Liver (tissue), 9 donors: ENCODE data around the gene SLC31A1. TPM values are rescaled to one million over a fixed set of nuclear protein-coding genes. Genes with fewer than 3 reads are reported as not detected.

ENCODE experiments used
- DNase-seq: peaks from one replicate; pipeline ENCODE4 v3.0.0-alpha.2; 2017; ENCODE audit warnings: low spot score
- H3K27ac ChIP-seq, 2 donors: one replicate each; pipeline ENCODE4 v1.7.0; 2013; ENCODE audit warnings: inconsistent platforms in 2 of 2, low read length in 2 of 2, control low read depth in 1 of 2, low read depth in 1 of 2, mild to moderate bottlenecking in 1 of 2
- H3K27me3 ChIP-seq, 4 donors: one replicate each; pipeline versions ENCODE4 v1.6.1 to v1.7.0; 2013; ENCODE audit warnings: low read length in 3 of 4, inconsistent platforms in 1 of 4, mild to moderate bottlenecking in 1 of 4, moderate library complexity in 1 of 4; ENCODE audit not compliant: control insufficient read depth in 4 of 4, insufficient read depth in 4 of 4
- H3K36me3 ChIP-seq, 4 donors: one replicate each; pipeline versions ENCODE4 v1.6.1 to v1.7.0; 2013; ENCODE audit warnings: low read length in 3 of 4, mild to moderate bottlenecking in 3 of 4, low read depth in 1 of 4, moderate library complexity in 1 of 4; ENCODE audit not compliant: control insufficient read depth in 4 of 4, insufficient read depth in 3 of 4
- H3K4me1 ChIP-seq, 4 donors: one replicate each; pipeline versions ENCODE4 v1.6.1 to v1.7.0; 2013; ENCODE audit warnings: low read length in 3 of 4, mild to moderate bottlenecking in 3 of 4, moderate library complexity in 1 of 4; ENCODE audit not compliant: control insufficient read depth in 4 of 4, insufficient read depth in 4 of 4
- H3K4me3 ChIP-seq, 3 donors: one replicate each; pipeline versions ENCODE4 v1.6.1 to v1.7.0; 2013; ENCODE audit warnings: low read length in 3 of 3, control low read depth in 1 of 3, low read depth in 1 of 3, mild to moderate bottlenecking in 1 of 3
- H3K9ac ChIP-seq, 2 donors: one replicate each; pipeline ENCODE4 v1.7.0; 2013; ENCODE audit warnings: low read length in 2 of 2, mild to moderate bottlenecking in 2 of 2, moderate library complexity in 2 of 2, control low read depth in 1 of 2, low read depth in 1 of 2
- H3K9me3 ChIP-seq, 4 donors: one replicate each; pipeline versions ENCODE4 v1.6.1 to v1.7.0; 2013; ENCODE audit warnings: low read length in 3 of 4; ENCODE audit not compliant: control insufficient read depth in 4 of 4
- EGR1 ChIP-seq, 2 donors: IDR thresholded peaks; 2 replicates each; pipeline ENCODE4 v1.6.1; 2016 to 2018; ENCODE audit warnings: antibody characterized with exemption in 2 of 2, low read depth in 2 of 2
- FOXA1 ChIP-seq: IDR thresholded peaks from 2 replicates; pipeline ENCODE4 v1.6.1; 2016; ENCODE audit warnings: antibody characterized with exemption
- FOXA2 ChIP-seq: IDR thresholded peaks from 2 replicates; pipeline ENCODE4 v1.6.1; 2016; ENCODE audit warnings: antibody characterized with exemption
- GABPA ChIP-seq, 2 donors: IDR thresholded peaks in 1 of 2; conservative IDR thresholded peaks in 1 of 2; 2 replicates each; pipeline ENCODE4 v1.6.1; 2016; ENCODE audit warnings: antibody characterized with exemption in 2 of 2, mild to moderate bottlenecking in 1 of 2, moderate library complexity in 1 of 2
- HNF4A ChIP-seq, 2 donors: conservative IDR thresholded peaks; 2 replicates each; pipeline ENCODE4 v1.6.1; 2016; ENCODE audit warnings: antibody characterized with exemption in 2 of 2, mild to moderate bottlenecking in 2 of 2
- HNF4G ChIP-seq: IDR thresholded peaks from 2 replicates; pipeline ENCODE4 v1.6.1; 2016; ENCODE audit warnings: antibody characterized with exemption
- RAD21 ChIP-seq, 2 donors: IDR thresholded peaks; 2 replicates each; pipeline ENCODE4 v1.6.1; 2016; ENCODE audit warnings: antibody characterized with exemption in 2 of 2, mild to moderate bottlenecking in 2 of 2
- RXRA ChIP-seq, 2 donors: IDR thresholded peaks; 2 replicates each; pipeline ENCODE4 v1.6.1; 2017 to 2018; ENCODE audit warnings: antibody characterized with exemption in 2 of 2, mild to moderate bottlenecking in 1 of 2
- SP1 ChIP-seq: IDR thresholded peaks from 2 replicates; pipeline ENCODE4 v1.6.1; 2018; ENCODE audit warnings: antibody characterized with exemption, mild to moderate bottlenecking
- TAF1 ChIP-seq: conservative IDR thresholded peaks from 2 replicates; pipeline ENCODE4 v1.6.1; 2016; ENCODE audit warnings: antibody characterized with exemption, mild to moderate bottlenecking
- YY1 ChIP-seq: IDR thresholded peaks from 2 replicates; pipeline ENCODE4 v1.6.1; 2016; ENCODE audit warnings: antibody characterized with exemption, mild to moderate bottlenecking
- WGBS: extraction: QIAGEN DNeasy Blood & Tissue Kit; methylation state at CpG from one replicate; pipeline ENCODE4 v1.1.7; 2013; 5-methylcytosine and 5-hydroxymethylcytosine counted together
- polyA plus RNA-seq, 2 donors: library from polyadenylated mRNA; stranded (reverse) in 1 of 2; unstranded in 1 of 2; fragments of 200-250 nt in 1 of 2; fragments of >200 nt in 1 of 2; fragmentation: Nextera tagmentation in 1 of 2; extraction: Ambion mirVana in 1 of 2; gene quantifications; one replicate each; pipeline versions ENCODE4 v1.2.1 to v1.2.3, GENCODE V29; 2013 to 2015
- total RNA-seq, 2 donors: library from RNA; depleted of rRNA; stranded (reverse); fragments of >200 nt; gene quantifications; one replicate each; pipeline ENCODE4 v1.2.3, GENCODE V29; 2014
- TF ChIP-seq, protein P1 (sequence below): IDR thresholded peaks from 2 replicates; pipeline ENCODE4 v1.6.1; 2016; ENCODE audit warnings: antibody characterized with exemption
- TF ChIP-seq, protein P2 (sequence below): IDR thresholded peaks from 2 replicates; pipeline ENCODE4 v1.6.1; 2016; ENCODE audit warnings: antibody characterized with exemption
- TF ChIP-seq, protein P3 (sequence below): fragments of 150-350 bp; IDR thresholded peaks from 2 replicates; pipeline ENCODE4 v1.5.1; 2017; ENCODE audit warnings: improper control_type of control experiment, low read depth, low read length; ENCODE audit not compliant: missing input control
- TF ChIP-seq, protein P4 (sequence below): IDR thresholded peaks from 2 replicates; pipeline ENCODE4 v1.6.1; 2016; ENCODE audit warnings: antibody characterized with exemption
- TF ChIP-seq, protein P5 (sequence below): IDR thresholded peaks from 2 replicates; pipeline ENCODE4 v1.6.1; 2016; ENCODE audit warnings: antibody characterized with exemption, mild to moderate bottlenecking
- donor health status: healthy.
- donor health status: healthy.
- donor health status: healthy.
- donor health status: healthy.
- donor health status: healthy.

The SLC31A1 gene
- total and polyA plus RNA-seq, 4 donors = 26.6 to 96.2 (median 44.9) TPM

DNA sequence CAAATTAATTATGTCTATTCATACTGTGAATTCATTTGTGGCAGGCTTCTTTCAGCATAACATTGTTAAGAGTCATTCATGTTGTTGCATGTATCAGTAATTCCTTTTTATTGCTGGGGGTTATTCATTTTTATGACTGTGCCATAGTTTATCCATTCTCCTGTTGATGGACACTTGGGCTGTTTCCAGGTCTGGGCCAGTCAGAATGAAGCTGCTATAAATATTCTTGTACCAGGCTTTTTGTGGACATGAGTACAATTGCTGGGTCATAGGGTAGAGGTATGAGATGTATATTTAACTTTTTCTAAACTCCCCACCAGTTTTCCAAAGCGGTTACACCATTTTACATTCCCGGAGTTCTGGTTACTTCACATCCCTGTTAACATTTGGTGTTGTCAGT, 67.7 kb downstream of the SLC31A1 start:
- TF ChIP-seq RAD21 (IDR thresholded peaks at IDR 0.05) (no peak), YY1 (no peak), GABPA (IDR thresholded peaks at IDR 0.05 in 1 of 2, conservative IDR thresholded peaks at IDR 0.05 in 1 of 2) (no peak), HNF4G (no peak), FOXA2 (no peak)
- TF ChIP-seq, protein P1, sequence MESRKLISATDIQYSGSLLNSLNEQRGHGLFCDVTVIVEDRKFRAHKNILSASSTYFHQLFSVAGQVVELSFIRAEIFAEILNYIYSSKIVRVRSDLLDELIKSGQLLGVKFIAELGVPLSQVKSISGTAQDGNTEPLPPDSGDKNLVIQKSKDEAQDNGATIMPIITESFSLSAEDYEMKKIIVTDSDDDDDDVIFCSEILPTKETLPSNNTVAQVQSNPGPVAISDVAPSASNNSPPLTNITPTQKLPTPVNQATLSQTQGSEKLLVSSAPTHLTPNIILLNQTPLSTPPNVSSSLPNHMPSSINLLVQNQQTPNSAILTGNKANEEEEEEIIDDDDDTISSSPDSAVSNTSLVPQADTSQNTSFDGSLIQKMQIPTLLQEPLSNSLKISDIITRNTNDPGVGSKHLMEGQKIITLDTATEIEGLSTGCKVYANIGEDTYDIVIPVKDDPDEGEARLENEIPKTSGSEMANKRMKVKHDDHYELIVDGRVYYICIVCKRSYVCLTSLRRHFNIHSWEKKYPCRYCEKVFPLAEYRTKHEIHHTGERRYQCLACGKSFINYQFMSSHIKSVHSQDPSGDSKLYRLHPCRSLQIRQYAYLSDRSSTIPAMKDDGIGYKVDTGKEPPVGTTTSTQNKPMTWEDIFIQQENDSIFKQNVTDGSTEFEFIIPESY = no peak
- TF ChIP-seq, protein P2, sequence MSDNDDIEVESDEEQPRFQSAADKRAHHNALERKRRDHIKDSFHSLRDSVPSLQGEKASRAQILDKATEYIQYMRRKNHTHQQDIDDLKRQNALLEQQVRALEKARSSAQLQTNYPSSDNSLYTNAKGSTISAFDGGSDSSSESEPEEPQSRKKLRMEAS = no peak
- H3K9ac ChIP-seq = no peak overlapping the region
- no peaks in the 10 kb centered on the region for H3K4me1 ChIP-seq
- 90% methylated on average over 2 of the region's 2 CpGs for WGBS
- no peak overlapping the region for H3K27ac ChIP-seq
- H3K4me3 ChIP-seq = no peak overlapping the region
- peaks cover 22 to 82% (median 76%) of the 10 kb centered on the region in 4 donors for H3K36me3 ChIP-seq
- no peak for DNase-seq
- no peaks in the 10 kb centered on the region for H3K9me3 ChIP-seq
- H3K27me3 ChIP-seq = no peaks in the 10 kb centered on the region

DNA sequence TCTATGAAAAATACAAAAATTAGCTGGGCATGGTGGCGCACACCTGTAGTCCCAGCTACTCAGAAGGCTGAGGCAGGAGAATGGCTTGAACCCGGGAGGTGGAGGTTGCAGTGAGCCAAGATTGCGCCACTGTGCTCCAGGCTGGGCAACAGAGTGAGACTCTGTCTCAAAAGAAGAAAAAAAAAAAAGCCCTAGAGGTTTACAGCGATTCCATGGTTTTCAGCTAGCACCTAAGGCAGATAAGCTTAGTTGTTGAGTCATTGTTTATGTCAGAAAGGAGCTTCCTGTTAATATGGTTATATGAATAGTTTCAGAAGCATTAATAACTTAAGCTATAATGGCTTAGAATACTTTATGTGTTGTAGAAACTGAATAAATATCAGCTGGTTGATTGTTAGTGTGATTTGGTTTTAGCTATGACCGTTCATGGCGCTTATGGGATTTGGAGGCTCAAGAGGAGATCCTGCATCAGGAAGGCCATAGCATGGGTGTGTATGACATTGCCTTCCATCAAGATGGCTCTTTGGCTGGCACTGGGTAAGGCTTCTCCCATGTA, 68.8 kb downstream of the SLC31A1 start:
- TF ChIP-seq, protein P3, sequence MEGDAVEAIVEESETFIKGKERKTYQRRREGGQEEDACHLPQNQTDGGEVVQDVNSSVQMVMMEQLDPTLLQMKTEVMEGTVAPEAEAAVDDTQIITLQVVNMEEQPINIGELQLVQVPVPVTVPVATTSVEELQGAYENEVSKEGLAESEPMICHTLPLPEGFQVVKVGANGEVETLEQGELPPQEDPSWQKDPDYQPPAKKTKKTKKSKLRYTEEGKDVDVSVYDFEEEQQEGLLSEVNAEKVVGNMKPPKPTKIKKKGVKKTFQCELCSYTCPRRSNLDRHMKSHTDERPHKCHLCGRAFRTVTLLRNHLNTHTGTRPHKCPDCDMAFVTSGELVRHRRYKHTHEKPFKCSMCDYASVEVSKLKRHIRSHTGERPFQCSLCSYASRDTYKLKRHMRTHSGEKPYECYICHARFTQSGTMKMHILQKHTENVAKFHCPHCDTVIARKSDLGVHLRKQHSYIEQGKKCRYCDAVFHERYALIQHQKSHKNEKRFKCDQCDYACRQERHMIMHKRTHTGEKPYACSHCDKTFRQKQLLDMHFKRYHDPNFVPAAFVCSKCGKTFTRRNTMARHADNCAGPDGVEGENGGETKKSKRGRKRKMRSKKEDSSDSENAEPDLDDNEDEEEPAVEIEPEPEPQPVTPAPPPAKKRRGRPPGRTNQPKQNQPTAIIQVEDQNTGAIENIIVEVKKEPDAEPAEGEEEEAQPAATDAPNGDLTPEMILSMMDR = no peak
- no peak for TF ChIP-seq EGR1 (IDR thresholded peaks at IDR 0.05; ENCODE audit: low read depth in 2 of 2)
- TF ChIP-seq, protein P1 = no peak
- Histone ChIP-seq H3K9ac (no peak overlapping the region), H3K27ac (no peak overlapping the region), H3K36me3 (peaks cover 18 to 72% (median 67%) of the 10 kb centered on the region in 4 donors), H3K4me1 (no peaks in the 10 kb centered on the region), H3K27me3 (no peaks in the 10 kb centered on the region), H3K9me3 (no peaks in the 10 kb centered on the region), H3K4me3 (no peak overlapping the region)
- WGBS = 97% methylated on average over 6 of the region's 6 CpGs
- DNase-seq = no peak

DNA sequence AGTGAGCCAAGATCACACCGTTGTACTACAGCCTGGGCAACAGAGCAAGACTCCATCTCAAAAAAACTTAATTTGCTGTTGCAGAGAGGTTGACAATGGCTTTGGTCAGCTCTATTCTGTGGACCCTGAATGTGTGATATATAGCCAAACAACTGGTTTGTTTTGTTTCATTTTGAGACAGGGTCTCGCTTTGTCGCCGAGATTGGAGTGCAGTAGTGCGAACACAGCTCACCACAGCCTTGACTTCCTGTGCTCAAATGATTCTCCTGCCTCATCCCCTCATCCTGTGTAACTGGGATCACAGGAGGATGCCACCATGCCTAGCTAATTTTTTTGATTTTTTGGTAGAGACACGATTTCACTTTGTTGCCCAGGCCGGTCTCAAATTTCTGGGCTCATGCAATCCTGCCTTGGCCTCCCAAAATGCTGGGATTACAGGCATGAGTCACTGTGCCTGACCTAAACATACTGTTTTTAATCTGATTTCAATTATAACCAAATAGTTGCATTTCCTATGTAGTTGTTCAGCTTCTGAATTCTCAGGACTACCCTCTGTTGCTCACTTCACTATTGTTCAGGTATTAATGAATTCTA, 72.0 kb downstream of the SLC31A1 start:
- no peak overlapping the region for H3K27ac ChIP-seq
- no peak overlapping the region for H3K9ac ChIP-seq
- H3K36me3 ChIP-seq = peaks cover 14 to 48% (median 42%) of the 10 kb centered on the region in 4 donors
- no peaks in the 10 kb centered on the region for H3K27me3 ChIP-seq
- H3K4me1 ChIP-seq = no peaks in the 10 kb centered on the region
- WGBS = 91% methylated on average over 7 of the region's 7 CpGs
- H3K9me3 ChIP-seq = no peaks in the 10 kb centered on the region
- no peak for DNase-seq
- no peak overlapping the region for H3K4me3 ChIP-seq
- TF ChIP-seq FOXA2 = no peak
- TF ChIP-seq, protein P2 = no peak
- TF ChIP-seq, protein P4, sequence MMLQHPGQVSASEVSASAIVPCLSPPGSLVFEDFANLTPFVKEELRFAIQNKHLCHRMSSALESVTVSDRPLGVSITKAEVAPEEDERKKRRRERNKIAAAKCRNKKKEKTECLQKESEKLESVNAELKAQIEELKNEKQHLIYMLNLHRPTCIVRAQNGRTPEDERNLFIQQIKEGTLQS = no peak
- no peak for TF ChIP-seq HNF4A (conservative IDR thresholded peaks at IDR 0.05)
- no peak for TF ChIP-seq GABPA (IDR thresholded peaks at IDR 0.05 in 1 of 2, conservative IDR thresholded peaks at IDR 0.05 in 1 of 2)
- no peak for TF ChIP-seq EGR1 (IDR thresholded peaks at IDR 0.05; ENCODE audit: low read depth in 2 of 2)
- TF ChIP-seq SP1 = no peak
- TF ChIP-seq FOXA1 = no peak
- no peak for TF ChIP-seq TAF1
- TF ChIP-seq, protein P5, sequence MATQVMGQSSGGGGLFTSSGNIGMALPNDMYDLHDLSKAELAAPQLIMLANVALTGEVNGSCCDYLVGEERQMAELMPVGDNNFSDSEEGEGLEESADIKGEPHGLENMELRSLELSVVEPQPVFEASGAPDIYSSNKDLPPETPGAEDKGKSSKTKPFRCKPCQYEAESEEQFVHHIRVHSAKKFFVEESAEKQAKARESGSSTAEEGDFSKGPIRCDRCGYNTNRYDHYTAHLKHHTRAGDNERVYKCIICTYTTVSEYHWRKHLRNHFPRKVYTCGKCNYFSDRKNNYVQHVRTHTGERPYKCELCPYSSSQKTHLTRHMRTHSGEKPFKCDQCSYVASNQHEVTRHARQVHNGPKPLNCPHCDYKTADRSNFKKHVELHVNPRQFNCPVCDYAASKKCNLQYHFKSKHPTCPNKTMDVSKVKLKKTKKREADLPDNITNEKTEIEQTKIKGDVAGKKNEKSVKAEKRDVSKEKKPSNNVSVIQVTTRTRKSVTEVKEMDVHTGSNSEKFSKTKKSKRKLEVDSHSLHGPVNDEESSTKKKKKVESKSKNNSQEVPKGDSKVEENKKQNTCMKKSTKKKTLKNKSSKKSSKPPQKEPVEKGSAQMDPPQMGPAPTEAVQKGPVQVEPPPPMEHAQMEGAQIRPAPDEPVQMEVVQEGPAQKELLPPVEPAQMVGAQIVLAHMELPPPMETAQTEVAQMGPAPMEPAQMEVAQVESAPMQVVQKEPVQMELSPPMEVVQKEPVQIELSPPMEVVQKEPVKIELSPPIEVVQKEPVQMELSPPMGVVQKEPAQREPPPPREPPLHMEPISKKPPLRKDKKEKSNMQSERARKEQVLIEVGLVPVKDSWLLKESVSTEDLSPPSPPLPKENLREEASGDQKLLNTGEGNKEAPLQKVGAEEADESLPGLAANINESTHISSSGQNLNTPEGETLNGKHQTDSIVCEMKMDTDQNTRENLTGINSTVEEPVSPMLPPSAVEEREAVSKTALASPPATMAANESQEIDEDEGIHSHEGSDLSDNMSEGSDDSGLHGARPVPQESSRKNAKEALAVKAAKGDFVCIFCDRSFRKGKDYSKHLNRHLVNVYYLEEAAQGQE = no peak
- TF ChIP-seq RXRA (IDR thresholded peaks at IDR 0.05) = no peak
